ENCODE measurements around the gene EXT2.

DNA sequence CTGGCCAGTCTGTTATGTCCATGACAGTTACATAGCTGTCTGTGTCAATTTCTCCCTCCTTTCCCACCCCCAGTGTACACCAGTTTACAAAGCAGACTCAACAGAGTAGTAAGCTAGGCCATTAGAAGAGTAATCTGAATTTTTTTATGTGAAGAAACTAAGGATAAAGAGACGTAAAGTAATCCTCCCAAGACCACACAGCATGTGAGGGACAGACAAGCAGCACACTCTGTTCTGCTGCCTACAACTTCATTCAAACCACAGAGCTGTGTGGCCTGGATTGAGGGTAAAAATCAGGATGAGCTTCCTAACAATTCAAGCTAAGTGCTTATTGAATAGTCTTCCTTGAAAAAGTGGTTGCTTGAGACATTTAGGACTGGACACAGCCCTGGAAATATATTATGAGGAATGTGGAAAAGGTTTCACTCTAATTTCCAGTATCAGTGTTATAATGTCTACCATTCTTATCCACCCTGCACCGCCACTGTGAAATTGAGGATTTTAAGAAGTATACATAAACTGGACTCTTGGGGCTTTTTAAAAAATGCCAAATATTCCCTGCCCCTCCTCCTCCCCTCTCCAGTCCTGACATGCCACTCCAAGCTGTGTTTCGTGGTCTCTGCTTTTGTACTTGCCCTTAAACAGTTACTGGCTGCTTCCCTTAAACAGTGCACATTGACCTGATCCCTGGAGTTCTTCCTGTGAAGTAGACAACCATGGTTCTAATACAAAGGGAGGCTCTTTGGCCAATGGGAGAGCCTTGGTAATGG lies 40.9 kb downstream of the EXT2 start:
- TF ChIP-seq, protein P1, sequence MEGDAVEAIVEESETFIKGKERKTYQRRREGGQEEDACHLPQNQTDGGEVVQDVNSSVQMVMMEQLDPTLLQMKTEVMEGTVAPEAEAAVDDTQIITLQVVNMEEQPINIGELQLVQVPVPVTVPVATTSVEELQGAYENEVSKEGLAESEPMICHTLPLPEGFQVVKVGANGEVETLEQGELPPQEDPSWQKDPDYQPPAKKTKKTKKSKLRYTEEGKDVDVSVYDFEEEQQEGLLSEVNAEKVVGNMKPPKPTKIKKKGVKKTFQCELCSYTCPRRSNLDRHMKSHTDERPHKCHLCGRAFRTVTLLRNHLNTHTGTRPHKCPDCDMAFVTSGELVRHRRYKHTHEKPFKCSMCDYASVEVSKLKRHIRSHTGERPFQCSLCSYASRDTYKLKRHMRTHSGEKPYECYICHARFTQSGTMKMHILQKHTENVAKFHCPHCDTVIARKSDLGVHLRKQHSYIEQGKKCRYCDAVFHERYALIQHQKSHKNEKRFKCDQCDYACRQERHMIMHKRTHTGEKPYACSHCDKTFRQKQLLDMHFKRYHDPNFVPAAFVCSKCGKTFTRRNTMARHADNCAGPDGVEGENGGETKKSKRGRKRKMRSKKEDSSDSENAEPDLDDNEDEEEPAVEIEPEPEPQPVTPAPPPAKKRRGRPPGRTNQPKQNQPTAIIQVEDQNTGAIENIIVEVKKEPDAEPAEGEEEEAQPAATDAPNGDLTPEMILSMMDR (IDR thresholded peaks at IDR 0.05) = no peak
- no peak for TF ChIP-seq POLR2A (IDR thresholded peaks at IDR 0.05)
